Uterus (tissue), 4 donors: Measurements from ENCODE around the gene RAB3IL1. TPM values are rescaled to one million over a fixed set of nuclear protein-coding genes. Genes with fewer than 3 reads are reported as not detected.

Experiments
- DNase-seq, 2 donors: peaks; one replicate each; pipeline ENCODE4 v3.0.0-alpha.2; 2019 to 2020
- H3K27ac ChIP-seq, 2 donors: fragments of 200-600 bp; sonication (generic); 1 replicate in 1 of 2; 2 replicates in 1 of 2; pipeline ENCODE4 v1.5.1; 2016 to 2018
- H3K27me3 ChIP-seq, 2 donors: fragments of 200-600 bp; sonication (generic); one replicate each; pipeline ENCODE4 v1.5.1; 2018 to 2019; ENCODE audit warnings: control low read depth in 1 of 2
- H3K36me3 ChIP-seq, 2 donors: fragments of 200-600 bp; sonication (generic); one replicate each; pipeline ENCODE4 v1.5.1; 2019; ENCODE audit warnings: control low read depth in 1 of 2
- H3K4me1 ChIP-seq, 2 donors: fragments of 200-600 bp; sonication (generic); one replicate each; pipeline ENCODE4 v1.5.1; 2018 to 2019; ENCODE audit warnings: control low read depth in 1 of 2
- H3K4me3 ChIP-seq, 2 donors: fragments of 200-600 bp; sonication (generic); 1 replicate in 1 of 2; 2 replicates in 1 of 2; pipeline ENCODE4 v1.5.1; 2018 to 2019; ENCODE audit warnings: mild to moderate bottlenecking in 1 of 2
- H3K9me3 ChIP-seq, 2 donors: fragments of 200-600 bp; sonication (generic); one replicate each; pipeline ENCODE4 v1.5.1; 2019; ENCODE audit warnings: control low read depth in 1 of 2
- CTCF ChIP-seq, 4 experiments: fragments of 200-600 bp in 2 of 4; fragments of 450-650 bp in 2 of 4; sonication (generic) in 2 of 4; IDR thresholded peaks; one replicate each; pipeline ENCODE4 v1.5.1; 2016 to 2019; ENCODE audit warnings: antibody characterized with exemption in 4 of 4, mild to moderate bottlenecking in 2 of 4, moderate library complexity in 1 of 4
- POLR2A ChIP-seq, 2 donors: fragments of 450-650 bp; IDR thresholded peaks; one replicate each; pipeline ENCODE4 v1.6.1; 2016; ENCODE audit warnings: antibody characterized with exemption in 2 of 2, mild to moderate bottlenecking in 1 of 2, moderate library complexity in 1 of 2
- intact Hi-C: fragments of 100-400 bp; cut with DNase I; formaldehyde crosslinking; loops from one replicate; pipeline ENCODE4 v1.15.1; 2023; ENCODE audit warnings: low total_unique reads
- total RNA-seq, 4 donors: library from RNA; depleted of rRNA in 3 of 4; stranded (reverse); fragments of >200 nt in 3 of 4; gene quantifications; one replicate each; pipeline versions ENCODE4 v1.1.0 to v1.2.4, GENCODE V29; 2014 to 2023
- donor health status: DM: yes; HTN: yes; CAD: no.

Gene RAB3IL1
- total RNA-seq, 4 donors from 2014 or later = 12.6 to 60.3 (median 26.8) TPM

- intact Hi-C loops = no loop called here
Observed at GRCh38 chr11:61868571-61869428, 48.6 kb downstream of the RAB3IL1 start.

GRCh38 chr11:61866958-61867343, 50.4 kb downstream of the RAB3IL1 start:
- no peaks in the 10 kb centered on the region for H3K36me3 ChIP-seq
- no peak for DNase-seq
- no peak overlapping the region for H3K27ac ChIP-seq
- H3K4me1 ChIP-seq = no peaks in the 10 kb centered on the region
- no peaks in the 10 kb centered on the region for H3K9me3 ChIP-seq
- intact Hi-C loops = no loop called here
- H3K27me3 ChIP-seq = no peaks in the 10 kb centered on the region
- H3K4me3 ChIP-seq = no peak overlapping the region
- no peak for TF ChIP-seq CTCF (IDR thresholded peaks at IDR 0.05)
- no peak for TF ChIP-seq POLR2A (IDR thresholded peaks at IDR 0.05)

More at GRCh38 chr11:61868571-61869428, 48.6 kb downstream of the RAB3IL1 start:
- Histone ChIP-seq H3K4me1 (no peaks in the 10 kb centered on the region), H3K9me3 (no peaks in the 10 kb centered on the region), H3K27ac (no peak overlapping the region), H3K36me3 (no peaks in the 10 kb centered on the region), H3K27me3 (no peaks in the 10 kb centered on the region), H3K4me3 (no peak overlapping the region)
- no peak for TF ChIP-seq CTCF (IDR thresholded peaks at IDR 0.05)
- TF ChIP-seq POLR2A (IDR thresholded peaks at IDR 0.05) = no peak
- DNase-seq = no peak

- H3K36me3 ChIP-seq = no peaks in the 10 kb centered on the region
Observed at GRCh38 chr11:61866231-61866957, 51.0 kb downstream of the RAB3IL1 start.

GRCh38 chr11:61864814-61865775, 52.3 kb downstream of the RAB3IL1 start:
- H3K4me1 ChIP-seq = no peaks in the 10 kb centered on the region
- H3K4me3 ChIP-seq = no peak overlapping the region
- TF ChIP-seq CTCF (IDR thresholded peaks at IDR 0.05) (no peak), POLR2A (IDR thresholded peaks at IDR 0.05) (no peak)
- H3K36me3 ChIP-seq = no peaks in the 10 kb centered on the region
- intact Hi-C loops = no loop called here
- no peak overlapping the region for H3K27ac ChIP-seq
- no peak for DNase-seq
- H3K9me3 ChIP-seq = no peaks in the 10 kb centered on the region
- no peaks in the 10 kb centered on the region for H3K27me3 ChIP-seq

More at GRCh38 chr11:61866231-61866957, 51.0 kb downstream of the RAB3IL1 start:
- intact Hi-C loops = no loop called here
- no peak for DNase-seq
- no peak overlapping the region for H3K4me3 ChIP-seq
- no peak overlapping the region for H3K27ac ChIP-seq
- H3K9me3 ChIP-seq = no peaks in the 10 kb centered on the region
- no peaks in the 10 kb centered on the region for H3K4me1 ChIP-seq
- TF ChIP-seq POLR2A (IDR thresholded peaks at IDR 0.05) = no peak
- no peak for TF ChIP-seq CTCF (IDR thresholded peaks at IDR 0.05)
- no peaks in the 10 kb centered on the region for H3K27me3 ChIP-seq
